Naive thymus-derived CD8-positive, alpha-beta T cell (primary cell): ENCODE results near the gene PSMD6. TPM values are rescaled to one million over a fixed set of nuclear protein-coding genes. Genes with fewer than 3 reads are reported as not detected.

Source experiments
- ATAC-seq, 2 donors: fragments of 150-1000 bp; cut with Tn5 transposase in 1 of 2; sonication (Bioruptor Pico), chemical (Tn5 transposase) in 1 of 2; 1 replicate in 1 of 2; 2 replicates in 1 of 2; pipeline ENCODE4 v1.10.0; 2021; ENCODE audit warnings: mild to moderate bottlenecking in 2 of 2, moderate library complexity in 2 of 2
- POLR2A ChIA-PET: fragments of 350-600 bp; sonication (Branson Sonifier 250); formaldehyde crosslinking; loops from one replicate; lab custom pipeline; 2021; ENCODE audit warnings: antibody characterized with exemption; lab: Charles Lee
- DNase-seq, 10 donors: peaks; one replicate each; pipeline versions ENCODE4 v3.0.0 to v3.0.0-alpha.2; 2020 to 2022
- H3K27ac Mint-ChIP-seq, 10 donors: one replicate each; pipeline ENCODE4 v1.8.0; 2020 to 2022; ENCODE audit warnings: mild to moderate bottlenecking in 10 of 10, mixed read lengths in 10 of 10, moderate library complexity in 4 of 10, inconsistent platforms in 1 of 10
- H3K27me3 Mint-ChIP-seq, 5 donors: one replicate each; pipeline ENCODE4 v1.8.0; 2021 to 2022; ENCODE audit warnings: mixed read lengths in 5 of 5
- H3K36me3 Mint-ChIP-seq, 3 donors: one replicate each; pipeline ENCODE4 v1.8.0; 2020 to 2022; ENCODE audit warnings: mixed read lengths in 3 of 3, mild to moderate bottlenecking in 2 of 3, inconsistent platforms in 1 of 3
- H3K4me1 Mint-ChIP-seq, 4 donors: one replicate each; pipeline ENCODE4 v1.8.0; 2021 to 2022; ENCODE audit warnings: mixed read lengths in 4 of 4
- H3K4me3 Mint-ChIP-seq, 10 donors: one replicate each; pipeline ENCODE4 v1.8.0; 2020 to 2022; ENCODE audit warnings: mild to moderate bottlenecking in 10 of 10, mixed read lengths in 10 of 10, moderate library complexity in 6 of 10, inconsistent platforms in 1 of 10
- H3K9me3 Mint-ChIP-seq, 9 donors: one replicate each; pipeline ENCODE4 v1.8.0; 2020 to 2022; ENCODE audit warnings: mixed read lengths in 9 of 9, mild to moderate bottlenecking in 3 of 9, inconsistent platforms in 1 of 9, moderate library complexity in 1 of 9
- polyA plus RNA-seq, 3 donors: library from polyadenylated mRNA; unstranded; fragments of 300-500 nt; fragmentation: Illumina TruSeq; gene quantifications; one replicate each; pipeline ENCODE4 v1.2.3, GENCODE V29; 2021
- total RNA-seq, 8 experiments: library from RNA in 2 of 8; stranded (reverse) in 2 of 8; gene quantifications; one replicate each; pipeline ENCODE4 v1.2.3 and lab custom pipeline; 2021 to 2026

The PSMD6 gene
- total and polyA plus RNA-seq, 5 experiments from 2014 or later, result 76.8 to 114 (median 107) TPM

- DNase-seq (peak in 3 of 10 donors; percentile 1 to 18 (median 12)), ATAC-seq (peak; percentile 9)
- peak overlapping the region; percentile 75 to 92 (median 88) for H3K4me3 Mint-ChIP-seq
- peaks cover 14 to 43% (median 37%) of the 10 kb centered on the region in 4 donors for H3K4me1 Mint-ChIP-seq
- H3K36me3 Mint-ChIP-seq, result peaks cover 4 to 43% (median 8%) of the 10 kb centered on the region in 3 donors
- H3K9me3 Mint-ChIP-seq, result no peaks in the 10 kb centered on the region
- H3K27me3 Mint-ChIP-seq, result peaks cover 0 to 9% (median 6%) of the 10 kb centered on the region in 5 donors
- peak overlapping the region; percentile 57 to 96 (median 92) for H3K27ac Mint-ChIP-seq
- POLR2A ChIA-PET, result interaction anchor here (0.6 to 2.8 kb wide), 5 partner anchors 26 to 159 kb away, joined by 3 to 29 read pairs (median 4); partner anchors contain the start of genes ATXN7, SCAANT1 and THOC7
These were observed 675 bp downstream of the PSMD6 start for GRCh38 chr3:64022451-64023186.

GRCh38 chr3:64021922-64022321 is 1.4 kb downstream of the PSMD6 start:
- peak overlapping the region; percentile 57 to 96 (median 92) for H3K27ac Mint-ChIP-seq
- POLR2A ChIA-PET, result interaction anchor here (1.5 to 2.8 kb wide), 3 partner anchors 25 to 110 kb away, joined by 3 to 29 read pairs (median 13); partner anchors contain the start of gene SCAANT1
- H3K27me3 Mint-ChIP-seq, result peaks cover 0 to 2% (median 0%) of the 10 kb centered on the region in 5 donors
- DNase-seq, result no peak
- no peak for ATAC-seq
- H3K4me3 Mint-ChIP-seq, result peak overlapping the region; percentile 75 to 92 (median 88)
- H3K9me3 Mint-ChIP-seq, result no peaks in the 10 kb centered on the region
- peaks cover 4 to 50% (median 8%) of the 10 kb centered on the region in 3 donors for H3K36me3 Mint-ChIP-seq
- peaks cover 18 to 48% (median 43%) of the 10 kb centered on the region in 4 donors for H3K4me1 Mint-ChIP-seq

GRCh38 chr3:64019879-64020278 is 3.4 kb downstream of the PSMD6 start:
- Mint-ChIP-seq H3K27ac (peak overlapping the region in 1 of 10 donors; percentile 13), H3K27me3 (no peaks in the 10 kb centered on the region), H3K4me1 (peaks cover 19 to 50% (median 48%) of the 10 kb centered on the region in 4 donors)

GRCh38 chr3:64019271-64019670 is 4.0 kb downstream of the PSMD6 start:
- DNase-seq (no peak), ATAC-seq (no peak)
- peak overlapping the region in 8 of 10 donors; percentile 12 to 79 (median 44) for H3K27ac Mint-ChIP-seq
- peaks cover 25 to 56% (median 51%) of the 10 kb centered on the region in 4 donors for H3K4me1 Mint-ChIP-seq
- no peaks in the 10 kb centered on the region for H3K9me3 Mint-ChIP-seq
- no peak overlapping the region for H3K4me3 Mint-ChIP-seq
- POLR2A ChIA-PET, result no interaction called here
- no peaks in the 10 kb centered on the region for H3K27me3 Mint-ChIP-seq
- H3K36me3 Mint-ChIP-seq, result peaks cover 11 to 53% (median 13%) of the 10 kb centered on the region in 3 donors

More at GRCh38 chr3:64019879-64020278, 3.4 kb downstream of the PSMD6 start:
- H3K9me3 Mint-ChIP-seq, result no peaks in the 10 kb centered on the region
- H3K36me3 Mint-ChIP-seq, result peaks cover 8 to 53% (median 11%) of the 10 kb centered on the region in 3 donors
- ATAC-seq (no peak), DNase-seq (no peak)
- POLR2A ChIA-PET, result no interaction called here
- H3K4me3 Mint-ChIP-seq, result no peak overlapping the region

- Mint-ChIP-seq H3K27ac (peak overlapping the region in 8 of 10 donors; percentile 19 to 69 (median 60)), H3K27me3 (no peaks in the 10 kb centered on the region), H3K9me3 (no peaks in the 10 kb centered on the region), H3K4me3 (no peak overlapping the region), H3K36me3 (peaks cover 13 to 47% (median 25%) of the 10 kb centered on the region in 3 donors), H3K4me1 (peaks cover 25 to 59% (median 44%) of the 10 kb centered on the region in 4 donors)
- ATAC-seq (no peak), DNase-seq (no peak)
- POLR2A ChIA-PET, result no interaction called here
These were observed 6.2 kb downstream of the PSMD6 start for GRCh38 chr3:64016941-64017620.

GRCh38 chr3:64011685-64012084 is 11.6 kb downstream of the PSMD6 start:
- H3K4me3 Mint-ChIP-seq, result no peak overlapping the region
- DNase-seq (no peak), ATAC-seq (no peak)
- H3K27ac Mint-ChIP-seq, result peak overlapping the region in 7 of 10 donors; percentile 21 to 85 (median 47)
- peaks cover 21 to 34% (median 26%) of the 10 kb centered on the region in 4 donors for H3K4me1 Mint-ChIP-seq
- POLR2A ChIA-PET, result interaction anchor here (1.0 kb wide), 1 partner anchor 43 kb away, joined by 3 read pairs; no protein-coding TSS in a partner anchor
- H3K36me3 Mint-ChIP-seq, result peaks cover under 1 to 31% (median 5%) of the 10 kb centered on the region in 3 donors
- no peaks in the 10 kb centered on the region for H3K9me3 Mint-ChIP-seq
- H3K27me3 Mint-ChIP-seq, result no peaks in the 10 kb centered on the region

- POLR2A ChIA-PET, result no interaction called here
- H3K27me3 Mint-ChIP-seq, result no peaks in the 10 kb centered on the region
- no peak overlapping the region for H3K4me3 Mint-ChIP-seq
- ATAC-seq (no peak), DNase-seq (no peak)
- H3K4me1 Mint-ChIP-seq, result peaks cover 18 to 33% (median 26%) of the 10 kb centered on the region in 4 donors
- no peaks in the 10 kb centered on the region for H3K9me3 Mint-ChIP-seq
- peaks cover 0 to 24% (median 5%) of the 10 kb centered on the region in 3 donors for H3K36me3 Mint-ChIP-seq
- peak overlapping the region in 3 of 10 donors; percentile 10 to 79 (median 24) for H3K27ac Mint-ChIP-seq
These were observed 13.1 kb downstream of the PSMD6 start for GRCh38 chr3:64010199-64010598.

GRCh38 chr3:64009528-64009927 is 13.8 kb downstream of the PSMD6 start:
- POLR2A ChIA-PET, result no interaction called here
- H3K27ac Mint-ChIP-seq, result peak overlapping the region in 9 of 10 donors; percentile 3 to 86 (median 67)
- no peaks in the 10 kb centered on the region for H3K27me3 Mint-ChIP-seq
- no peaks in the 10 kb centered on the region for H3K9me3 Mint-ChIP-seq
- ATAC-seq (no peak), DNase-seq (no peak)
- peaks cover 16 to 29% (median 23%) of the 10 kb centered on the region in 4 donors for H3K4me1 Mint-ChIP-seq
- H3K36me3 Mint-ChIP-seq, result peaks cover 0 to 24% (median 1%) of the 10 kb centered on the region in 3 donors
- peak overlapping the region in 1 of 10 donors; percentile 43 for H3K4me3 Mint-ChIP-seq

GRCh38 chr3:64008487-64009351 is 14.6 kb downstream of the PSMD6 start:
- Mint-ChIP-seq H3K9me3 (no peaks in the 10 kb centered on the region), H3K36me3 (peaks cover 0 to 21% (median 0%) of the 10 kb centered on the region in 3 donors), H3K4me1 (peaks cover 12 to 24% (median 18%) of the 10 kb centered on the region in 4 donors), H3K27me3 (no peaks in the 10 kb centered on the region), H3K4me3 (no peak overlapping the region), H3K27ac (peak overlapping the region in 9 of 10 donors; percentile 11 to 85 (median 69))
- POLR2A ChIA-PET, result no interaction called here
- DNase-seq, result no peak
- no peak for ATAC-seq

- POLR2A ChIA-PET, result no interaction called here
- peak overlapping the region in 3 of 10 donors; percentile 48 to 69 (median 52) for H3K27ac Mint-ChIP-seq
- no peak for DNase-seq
These were observed 15.3 kb downstream of the PSMD6 start for GRCh38 chr3:64008017-64008416.

GRCh38 chr3:64003589-64003988 is 19.7 kb downstream of the PSMD6 start:
- Mint-ChIP-seq H3K36me3 (peaks cover 0 to 42% (median 9%) of the 10 kb centered on the region in 3 donors), H3K4me3 (no peak overlapping the region), H3K9me3 (no peaks in the 10 kb centered on the region), H3K27ac (peak overlapping the region in 1 of 10 donors; percentile 43), H3K4me1 (peaks cover 5 to 22% (median 10%) of the 10 kb centered on the region in 4 donors), H3K27me3 (no peaks in the 10 kb centered on the region)
- DNase-seq, result no peak
- POLR2A ChIA-PET, result interaction anchor here (0.6 to 1.0 kb wide), 3 partner anchors 8 to 20 kb away, joined by 3 to 4 read pairs (median 4); no protein-coding TSS in a partner anchor
- ATAC-seq, result no peak

More at GRCh38 chr3:64008017-64008416, 15.3 kb downstream of the PSMD6 start:
- Mint-ChIP-seq H3K9me3 (no peaks in the 10 kb centered on the region), H3K4me3 (no peak overlapping the region), H3K27me3 (no peaks in the 10 kb centered on the region), H3K4me1 (peaks cover 12 to 23% (median 15%) of the 10 kb centered on the region in 4 donors), H3K36me3 (peaks cover 0 to 18% (median 2%) of the 10 kb centered on the region in 3 donors)
- ATAC-seq, result no peak
